ENCODE data around the gene C16orf54. TPM values are rescaled to one million over a fixed set of nuclear protein-coding genes. Genes with fewer than 3 reads are reported as not detected.

Gene C16orf54
- total and polyA plus RNA-seq, 9 of the 15 experiments (the other 6 are each of a cell fraction or from before 2014, with no cell fraction given) = 0.09 TPM; not detected in 8

DNA sequence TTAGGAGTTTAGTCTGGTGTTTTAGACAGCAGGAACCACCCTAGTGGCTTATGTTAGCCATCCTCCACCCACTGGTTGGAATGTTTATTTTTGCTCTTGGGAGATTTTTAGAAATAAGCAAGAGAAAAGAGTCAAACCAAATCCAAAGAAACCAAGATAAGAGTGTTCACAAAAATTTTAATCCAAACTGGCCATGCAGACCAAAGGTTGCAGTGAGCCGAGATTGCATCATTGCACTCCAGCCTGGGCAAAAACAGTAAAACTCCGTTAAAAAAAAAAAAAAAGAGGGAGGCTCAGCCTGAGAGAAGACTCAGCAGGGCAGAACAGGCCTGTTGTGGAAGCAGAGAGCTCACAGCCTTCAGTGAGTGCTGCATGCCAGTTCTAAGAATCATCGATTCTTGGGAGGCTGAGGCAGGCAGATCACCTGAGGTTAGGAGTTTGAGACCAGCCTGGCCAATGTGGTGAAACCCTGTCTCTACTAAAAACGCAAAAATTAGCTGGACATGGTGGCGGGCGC, 12.2 kb upstream of the C16orf54 start (continued):
- no peak for TF ChIP-seq ZNF134 (CRISPR knock-in tag; conservative IDR thresholded peaks at IDR 0.05)
- no peak for TF ChIP-seq IFI16 (CRISPR knock-in tag; IDR thresholded peaks at IDR 0.05)
- TF ChIP-seq, protein P1, sequence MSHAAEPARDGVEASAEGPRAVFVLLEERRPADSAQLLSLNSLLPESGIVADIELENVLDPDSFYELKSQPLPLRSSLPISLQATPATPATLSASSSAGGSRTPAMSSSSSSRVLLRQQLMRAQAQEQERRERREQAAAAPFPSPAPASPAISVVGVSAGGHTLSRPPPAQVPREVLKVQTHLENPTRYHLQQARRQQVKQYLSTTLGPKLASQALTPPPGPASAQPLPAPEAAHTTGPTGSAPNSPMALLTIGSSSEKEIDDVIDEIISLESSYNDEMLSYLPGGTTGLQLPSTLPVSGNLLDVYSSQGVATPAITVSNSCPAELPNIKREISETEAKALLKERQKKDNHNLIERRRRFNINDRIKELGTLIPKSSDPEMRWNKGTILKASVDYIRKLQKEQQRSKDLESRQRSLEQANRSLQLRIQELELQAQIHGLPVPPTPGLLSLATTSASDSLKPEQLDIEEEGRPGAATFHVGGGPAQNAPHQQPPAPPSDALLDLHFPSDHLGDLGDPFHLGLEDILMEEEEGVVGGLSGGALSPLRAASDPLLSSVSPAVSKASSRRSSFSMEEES (CRISPR knock-in tag; IDR thresholded peaks at IDR 0.05) = no peak
- TF ChIP-seq, protein P2, sequence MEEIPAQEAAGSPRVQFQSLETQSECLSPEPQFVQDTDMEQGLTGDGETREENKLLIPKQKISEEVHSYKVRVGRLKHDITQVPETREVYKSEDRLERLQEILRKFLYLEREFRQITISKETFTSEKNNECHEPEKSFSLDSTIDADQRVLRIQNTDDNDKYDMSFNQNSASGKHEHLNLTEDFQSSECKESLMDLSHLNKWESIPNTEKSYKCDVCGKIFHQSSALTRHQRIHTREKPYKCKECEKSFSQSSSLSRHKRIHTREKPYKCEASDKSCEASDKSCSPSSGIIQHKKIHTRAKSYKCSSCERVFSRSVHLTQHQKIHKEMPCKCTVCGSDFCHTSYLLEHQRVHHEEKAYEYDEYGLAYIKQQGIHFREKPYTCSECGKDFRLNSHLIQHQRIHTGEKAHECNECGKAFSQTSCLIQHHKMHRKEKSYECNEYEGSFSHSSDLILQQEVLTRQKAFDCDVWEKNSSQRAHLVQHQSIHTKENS (CRISPR knock-in tag; IDR thresholded peaks at IDR 0.05) = no peak
- no peak for TF ChIP-seq FIP1L1 (IDR thresholded peaks at IDR 0.05; ENCODE audit: low read depth, low read length, poor library complexity, severe bottlenecking)
- TF ChIP-seq ZNF778 (CRISPR knock-in tag; IDR thresholded peaks at IDR 0.05) = no peak
- TF ChIP-seq LARP7 (IDR thresholded peaks at IDR 0.05) = no peak
- no peak for TF ChIP-seq ZNF282 (CRISPR knock-in tag; IDR thresholded peaks at IDR 0.05)
- no peak for TF ChIP-seq TAF9B (IDR thresholded peaks at IDR 0.05; ENCODE audit: partially characterized antibody)
- TF ChIP-seq EHMT2 (IDR thresholded peaks at IDR 0.05) = no peak
- TF ChIP-seq HCFC1 (IDR thresholded peaks at IDR 0.05; ENCODE audit: low read depth, low read length) = no peak
- no peak for TF ChIP-seq ZNF717 (CRISPR knock-in tag; IDR thresholded peaks at IDR 0.05)
- TF ChIP-seq CEBPB (tag; IDR thresholded peaks at IDR 0.05) = peak; percentile 71
- TF ChIP-seq REST (IDR thresholded peaks at IDR 0.05; ENCODE audit: borderline replicate concordance) = no peak
- no peak for TF ChIP-seq REST (CRISPR knock-in tag; IDR thresholded peaks at IDR 0.05; ENCODE audit: low read depth)
- TF ChIP-seq JUNB (CRISPR knock-in tag; conservative IDR thresholded peaks at IDR 0.05) = no peak
